Neural cell (in vitro differentiated cells): ENCODE measurements around the gene NGFR.

Source experiments
- EP300 ChIP-seq: fragments of 450-650 bp; conservative IDR thresholded peaks from 2 replicates; pipeline ENCODE4 v1.6.1; 2014; ENCODE audit warnings: antibody characterized with exemption, mild to moderate bottlenecking, moderate library complexity; ENCODE audit not compliant: poor library complexity, severe bottlenecking
- EZH2 ChIP-seq: fragments of 200-600, 300-800 bp; shearing (Covaris generic), sonication (generic); IDR thresholded peaks from 2 replicates; pipeline ENCODE4 v1.6.1; 2014; ENCODE audit warnings: antibody characterized with exemption, low read length, borderline replicate concordance, mild to moderate bottlenecking; ENCODE audit not compliant: insufficient read depth, poor library complexity, severe bottlenecking
- TF ChIP-seq, protein P1 (sequence below): fragments of 450-650 bp; IDR thresholded peaks from 2 replicates; pipeline ENCODE4 v1.5.1; 2014; ENCODE audit warnings: antibody characterized with exemption, mild to moderate bottlenecking, moderate library complexity; ENCODE audit not compliant: poor library complexity, severe bottlenecking

DNA sequence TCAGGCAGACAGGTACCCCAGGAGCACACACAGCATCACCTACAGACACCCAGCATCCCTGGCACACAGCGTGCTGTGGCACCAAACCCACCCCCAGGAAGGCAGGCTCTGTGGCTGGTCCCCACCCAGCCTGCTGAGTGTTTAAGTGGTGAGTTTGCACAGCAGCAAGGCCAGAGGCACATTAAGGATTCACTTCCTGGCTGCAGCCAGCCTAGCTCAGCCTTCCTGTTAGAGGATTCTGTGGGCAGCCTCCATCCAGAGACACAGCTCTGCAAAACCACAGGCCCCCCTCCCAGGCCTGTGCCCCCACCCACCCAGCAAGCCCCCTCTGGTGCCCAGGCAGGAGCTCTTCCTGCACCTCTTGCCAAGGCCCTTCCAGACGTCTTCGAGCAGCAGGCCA is 44.4 kb upstream of the NGFR start:
- no peak for TF ChIP-seq EZH2
- TF ChIP-seq, protein P1, sequence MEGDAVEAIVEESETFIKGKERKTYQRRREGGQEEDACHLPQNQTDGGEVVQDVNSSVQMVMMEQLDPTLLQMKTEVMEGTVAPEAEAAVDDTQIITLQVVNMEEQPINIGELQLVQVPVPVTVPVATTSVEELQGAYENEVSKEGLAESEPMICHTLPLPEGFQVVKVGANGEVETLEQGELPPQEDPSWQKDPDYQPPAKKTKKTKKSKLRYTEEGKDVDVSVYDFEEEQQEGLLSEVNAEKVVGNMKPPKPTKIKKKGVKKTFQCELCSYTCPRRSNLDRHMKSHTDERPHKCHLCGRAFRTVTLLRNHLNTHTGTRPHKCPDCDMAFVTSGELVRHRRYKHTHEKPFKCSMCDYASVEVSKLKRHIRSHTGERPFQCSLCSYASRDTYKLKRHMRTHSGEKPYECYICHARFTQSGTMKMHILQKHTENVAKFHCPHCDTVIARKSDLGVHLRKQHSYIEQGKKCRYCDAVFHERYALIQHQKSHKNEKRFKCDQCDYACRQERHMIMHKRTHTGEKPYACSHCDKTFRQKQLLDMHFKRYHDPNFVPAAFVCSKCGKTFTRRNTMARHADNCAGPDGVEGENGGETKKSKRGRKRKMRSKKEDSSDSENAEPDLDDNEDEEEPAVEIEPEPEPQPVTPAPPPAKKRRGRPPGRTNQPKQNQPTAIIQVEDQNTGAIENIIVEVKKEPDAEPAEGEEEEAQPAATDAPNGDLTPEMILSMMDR, result no peak
- no peak for TF ChIP-seq EP300
